Motor neuron (in vitro differentiated cells): ENCODE data around the gene ETFA. TPM values are rescaled to one million over a fixed set of nuclear protein-coding genes. Genes with fewer than 3 reads are reported as not detected.

ENCODE experiments used
- ATAC-seq, 8 experiments: fragments of 200-7000 bp; cut with Tn5 transposase; replicated peaks in 6 of 8; 2 replicates each; pipeline ENCODE4 v1.8.0; 2021; ENCODE audit warnings: mild to moderate bottlenecking in 8 of 8, moderate library complexity in 8 of 8
- H3K27ac ChIP-seq, 2 donors: fragments of 250-450 bp; sonication (Bioruptor Pico); 2 replicates each; pipeline ENCODE4 v1.9.0; 2021; ENCODE audit warnings: antibody characterized with exemption in 2 of 2, mild to moderate bottlenecking in 2 of 2, moderate library complexity in 1 of 2
- H3K4me1 ChIP-seq, 2 donors: fragments of 250-450 bp; sonication (Bioruptor Pico); replicated peaks in 1 of 2; 2 replicates each; pipeline ENCODE4 v1.6.1; 2021; ENCODE audit warnings: antibody characterized with exemption in 2 of 2, mild to moderate bottlenecking in 2 of 2, moderate library complexity in 1 of 2
- H3K4me3 ChIP-seq, 5 donors: fragments of 250-450 bp; sonication (Bioruptor Pico); 2 replicates each; pipeline ENCODE4 v1.9.0; 2021; ENCODE audit warnings: antibody characterized with exemption in 5 of 5, mild to moderate bottlenecking in 5 of 5, moderate library complexity in 4 of 5
- WGBS, 10 experiments: fragments of 450-650 bp; shearing (Covaris generic); methylation state at CpG; one replicate each; pipeline ENCODE4 v1.0.0; 2022; 5-methylcytosine and 5-hydroxymethylcytosine counted together
- in situ Hi-C, 9 experiments: fragments of 400-800 bp; cut with MboI; loops; one replicate each; pipeline ENCODE4 v1.15.0; 2021; ENCODE audit warnings: low sequenced_read_pairs in 9 of 9, low pct_unique_long_range_greater_than_20kb in 2 of 9; ENCODE audit not compliant: unreplicated experiment in 9 of 9
- total RNA-seq, 8 experiments: library from RNA; unstranded; fragments of 300-600 nt; gene quantifications; 2 replicates each; pipeline versions ENCODE4 v1.2.3 to v1.2.4, GENCODE V29; 2022

The ETFA gene
- total RNA-seq, 8 experiments from 2014 or later = 53.2 to 195 (median 77.1) TPM

- ATAC-seq = no peak
- 14 to 100% (median 38%) methylated on average over 1 to 15 of the region's 26 CpGs; no CpG with 5 or more reads in 3 of the 10 experiments for WGBS, 10 experiments
- in situ Hi-C loops = no loop called here
- Histone ChIP-seq H3K4me3 (peak overlapping the region; percentile 12 to 81 (median 33)), H3K27ac (no peak overlapping the region), H3K4me1 (peaks cover 20 to 50% of the 10 kb centered on the region in 2 donors)
Measured at GRCh38 chr15:76338486-76339304, 27.4 kb upstream of the ETFA start.

GRCh38 chr15:76337696-76338485 is 26.6 kb upstream of the ETFA start:
- H3K27ac ChIP-seq = no peak overlapping the region
- H3K4me1 ChIP-seq = peaks cover 20 to 45% of the 10 kb centered on the region in 2 donors
- ATAC-seq = peak in 4 of 8 experiments; percentile 5 to 13 (median 8)
- in situ Hi-C loops = no loop called here
- WGBS, 10 experiments = 0 to 12% (median 3%) methylated on average over 1 to 19 of the region's 89 CpGs; no CpG with 5 or more reads in 7 of the 10 experiments
- peak overlapping the region; percentile 12 to 81 (median 33) for H3K4me3 ChIP-seq

DNA sequence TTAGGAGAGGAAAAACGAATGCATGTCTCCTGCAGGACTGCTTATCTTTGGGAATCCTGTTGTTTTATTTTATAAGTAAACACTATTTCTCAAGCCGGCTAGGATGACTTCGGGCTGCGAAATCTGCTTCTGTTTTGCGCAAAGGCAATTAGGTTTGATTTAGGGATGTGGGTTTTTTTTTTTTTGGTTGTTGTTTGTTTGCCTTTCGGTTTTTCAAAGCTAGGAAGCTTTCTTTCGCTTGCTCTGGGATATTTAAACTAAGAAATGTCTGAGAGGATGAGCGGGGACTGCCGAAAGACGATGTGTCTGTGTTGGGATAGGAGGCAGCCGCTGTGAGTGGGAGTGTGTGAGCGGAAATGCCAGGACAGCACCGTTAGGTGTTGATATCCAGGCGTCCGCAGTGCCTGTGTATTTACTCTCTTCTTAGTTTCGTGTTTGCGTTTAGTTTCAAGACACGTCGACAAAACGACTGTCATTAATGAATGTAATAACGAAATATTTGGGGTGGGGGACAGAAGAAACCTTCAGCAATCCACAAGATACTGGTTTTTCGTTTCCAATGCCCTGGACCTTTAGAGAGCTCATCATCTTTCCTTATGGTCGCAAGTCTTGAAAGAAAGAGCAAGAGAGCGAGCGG is 25.9 kb upstream of the ETFA start:
- 1 to 30% (median 5%) methylated on average over 3 to 25 of the region's 25 CpGs; no CpG with 5 or more reads in 1 of the 10 experiments for WGBS, 10 experiments
- Histone ChIP-seq H3K27ac (no peak overlapping the region), H3K4me3 (peak overlapping the region; percentile 25 to 81 (median 33)), H3K4me1 (peaks cover 20 to 38% of the 10 kb centered on the region in 2 donors)
- in situ Hi-C loops = no loop called here
- peak in 1 of 8 experiments; percentile 6 for ATAC-seq

- peak; percentile 62 to 87 (median 84) for ATAC-seq
- WGBS, 10 experiments = 0 to 20% (median 0%) methylated on average over 1 to 11 of the region's 40 CpGs; no CpG with 5 or more reads in 3 of the 10 experiments
- H3K4me3 ChIP-seq = peak within 1 kb of the TSS; percentile 25 to 81 (median 33)
- peak within 1 kb of the TSS; percentile 18 to 74 for H3K27ac ChIP-seq
- in situ Hi-C loops = no loop called here
- peaks cover 20 to 33% of the 10 kb centered on the region in 2 donors for H3K4me1 ChIP-seq
Measured at GRCh38 chr15:76336254-76337058, 25.2 kb upstream of the ETFA start, which contains the start of gene ISL2. ISL2 (plus strand) TSS chr15:76336773; CDS start chr15:76336884, 111 bp downstream.

GRCh38 chr15:76335307-76336253 is 24.3 kb upstream of the ETFA start:
- in situ Hi-C loops = no loop called here
- Histone ChIP-seq H3K27ac (peak overlapping the region; percentile 18 to 74), H3K4me3 (peak overlapping the region; percentile 25 to 81 (median 33)), H3K4me1 (peaks cover 19 to 28% of the 10 kb centered on the region in 2 donors)
- WGBS, 10 experiments = 0 to 40% (median 13%) methylated on average over 1 to 27 of the region's 39 CpGs
- ATAC-seq = peak in 7 of 8 experiments; percentile 3 to 44 (median 10)

DNA sequence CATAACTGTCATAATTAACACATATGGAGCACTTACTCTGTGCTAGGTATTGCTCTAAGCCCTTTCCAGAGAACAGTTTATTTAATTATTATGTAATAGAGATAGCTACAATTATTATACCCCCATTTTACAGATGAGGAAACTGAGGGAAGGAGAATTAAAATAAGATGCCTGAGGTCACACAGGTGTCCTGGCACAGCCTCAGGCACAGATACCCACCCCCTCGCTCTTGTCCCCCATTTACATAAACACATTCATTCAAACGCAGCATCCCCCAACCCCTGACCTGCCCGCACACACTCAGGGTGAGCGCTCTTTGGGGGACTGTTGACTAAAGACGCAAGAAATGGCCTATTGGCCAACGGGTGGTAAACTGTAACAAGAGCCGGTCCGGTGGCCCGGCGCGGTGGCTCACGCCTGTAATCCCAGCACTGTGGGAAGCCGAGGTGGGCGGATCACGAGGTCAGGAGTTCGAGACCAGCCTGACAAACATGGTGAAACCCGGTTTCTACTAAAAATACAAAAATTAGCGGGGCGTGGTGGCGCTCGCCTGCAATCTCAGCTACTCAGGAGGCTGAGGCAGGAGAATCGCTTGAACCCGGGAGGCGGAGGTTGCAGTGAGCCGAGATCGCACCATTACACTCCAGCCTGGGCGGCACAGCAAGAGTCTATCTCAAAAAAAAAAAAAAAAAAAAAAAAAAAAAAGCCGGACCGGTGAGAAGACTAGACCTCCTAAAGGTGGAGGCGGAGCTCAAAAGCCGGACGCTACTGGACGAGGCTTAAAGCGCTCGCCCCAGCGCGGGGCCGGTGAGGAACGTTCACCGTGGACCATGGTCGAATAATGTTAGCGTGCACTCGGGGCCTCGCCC is 23.4 kb upstream of the ETFA start:
- ATAC-seq = no peak
- H3K4me1 ChIP-seq = peaks cover 12 to 19% of the 10 kb centered on the region in 2 donors
- 27 to 80% (median 42%) methylated on average over 2 to 25 of the region's 44 CpGs; no CpG with 5 or more reads in 1 of the 10 experiments for WGBS, 10 experiments
- peak overlapping the region in 1 of 5 donors; percentile 81 for H3K4me3 ChIP-seq
- in situ Hi-C loops = no loop called here
- H3K27ac ChIP-seq = no peak overlapping the region

DNA sequence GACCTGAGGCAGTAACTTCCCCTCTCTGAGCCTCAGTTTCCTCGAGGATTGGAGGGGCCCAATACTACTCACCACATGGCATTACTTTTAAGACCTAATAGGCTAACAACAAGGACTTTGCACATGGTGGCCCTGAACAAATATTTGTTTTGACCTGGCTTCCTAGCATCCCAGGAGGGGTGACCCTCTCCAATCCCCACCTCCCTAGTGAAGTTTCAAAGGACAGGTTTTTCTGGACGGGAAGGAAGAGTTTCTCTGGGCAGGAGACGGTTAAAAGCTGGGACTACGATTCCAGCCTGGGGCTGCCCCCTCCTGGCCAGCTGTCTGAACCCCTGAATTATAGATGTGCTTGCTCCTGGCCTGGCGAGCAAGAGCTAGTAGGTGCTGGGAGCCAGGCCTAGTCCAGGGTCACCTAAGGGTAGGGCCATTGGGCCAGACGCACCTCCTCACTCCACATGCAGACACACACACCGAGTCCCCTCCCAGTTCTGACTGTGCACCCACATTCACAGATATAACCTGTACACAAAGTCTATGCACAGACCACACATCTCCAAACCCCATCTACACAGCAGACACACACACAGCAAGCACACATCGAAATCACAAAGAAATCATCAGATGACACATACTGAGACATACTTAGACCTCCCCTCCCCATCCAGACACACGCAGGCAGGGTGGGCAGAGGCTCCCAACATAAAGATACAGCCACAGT is 22.6 kb upstream of the ETFA start:
- peaks cover 11 to 16% of the 10 kb centered on the region in 2 donors for H3K4me1 ChIP-seq
- H3K27ac ChIP-seq = no peak overlapping the region
- 32 to 92% (median 41%) methylated on average over 1 to 8 of the region's 9 CpGs; no CpG with 5 or more reads in 3 of the 10 experiments for WGBS, 10 experiments
- H3K4me3 ChIP-seq = no peak overlapping the region
- in situ Hi-C loops = no loop called here
- no peak for ATAC-seq

GRCh38 chr15:76333309-76333708 is 22.0 kb upstream of the ETFA start:
- in situ Hi-C loops = no loop called here
- WGBS, 10 experiments = no CpG with 5 or more reads among the region's 1 CpG
- Histone ChIP-seq H3K4me3 (no peak overlapping the region), H3K27ac (no peak overlapping the region), H3K4me1 (peaks cover 10 to 16% of the 10 kb centered on the region in 2 donors)
- no peak for ATAC-seq

- in situ Hi-C loops = no loop called here
- Histone ChIP-seq H3K4me1 (peaks cover 5 to 12% of the 10 kb centered on the region in 2 donors), H3K4me3 (no peak overlapping the region), H3K27ac (no peak overlapping the region)
- no peak for ATAC-seq
- WGBS, 10 experiments = 40 to 100% (median 86%) methylated on average over 1 of the region's 1 CpG; no CpG with 5 or more reads in 7 of the 10 experiments
Measured at GRCh38 chr15:76332796-76333195, 21.5 kb upstream of the ETFA start.

DNA sequence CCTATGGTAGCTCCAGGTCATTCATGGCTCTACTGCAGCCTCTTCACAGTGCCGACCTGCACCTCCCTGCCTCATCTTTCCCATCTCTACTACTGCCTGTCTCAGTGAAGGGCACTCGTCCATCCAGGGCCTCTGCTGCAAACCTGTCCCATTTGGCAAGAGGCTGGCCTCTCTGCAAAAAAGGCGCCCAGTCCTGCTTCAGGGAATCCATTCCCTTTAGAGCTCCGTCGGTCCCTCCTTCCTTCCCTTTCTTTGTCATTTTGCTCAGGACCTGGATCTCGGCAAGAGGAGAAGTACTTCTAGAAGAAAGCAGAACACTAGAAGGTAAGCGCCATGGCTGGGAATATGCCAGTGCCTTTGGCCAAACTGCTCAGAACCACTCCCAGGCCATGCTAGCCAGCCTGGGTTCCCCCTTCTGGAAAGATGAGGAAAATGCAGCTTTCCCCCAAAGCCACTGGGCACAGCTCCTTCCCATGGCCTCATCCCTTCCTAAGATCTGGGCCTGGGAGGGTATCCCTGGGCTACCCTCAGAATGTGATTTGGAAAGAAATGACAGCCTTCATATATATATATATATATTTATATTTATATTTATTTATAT is 18.9 kb upstream of the ETFA start:
- in situ Hi-C loops = no loop called here

More for the DNA sequence above, 18.9 kb upstream of the ETFA start:
- WGBS, 10 experiments = 20 to 80% (median 65%) methylated on average over 1 to 6 of the region's 7 CpGs; no CpG with 5 or more reads in 3 of the 10 experiments
- no peak overlapping the region for H3K4me3 ChIP-seq
- ATAC-seq = peak in 6 of 8 experiments; percentile 45 to 91 (median 60)
- peaks cover 0 to under 1% of the 10 kb centered on the region in 2 donors for H3K4me1 ChIP-seq
- no peak overlapping the region for H3K27ac ChIP-seq
